Spleen (tissue), 11 donors: Measurements from ENCODE around the gene GLIPR1. TPM values are rescaled to one million over a fixed set of nuclear protein-coding genes. Genes with fewer than 3 reads are reported as not detected.

Experiments used
- DNase-seq: peaks from one replicate; pipeline ENCODE4 v3.0.0-alpha.2; 2020
- H3K27ac ChIP-seq, 8 donors: fragments of 200-600 bp; sonication (generic) in 7 of 8; 1 replicate in 4 of 8; 2 replicates in 4 of 8; pipeline versions ENCODE4 v1.5.0 to v1.8.0; 2016 to 2021; ENCODE audit warnings: inconsistent platforms in 4 of 8, mild to moderate bottlenecking in 4 of 8, moderate library complexity in 1 of 8
- H3K27me3 ChIP-seq, 7 donors: fragments of 200-600 bp; sonication (generic) in 6 of 7; replicated peaks in 1 of 7; 1 replicate in 4 of 7; 2 replicates in 3 of 7; pipeline versions ENCODE4 v1.5.0 to v1.8.0; 2016 to 2021; ENCODE audit warnings: inconsistent platforms in 3 of 7, mild to moderate bottlenecking in 1 of 7
- H3K36me3 ChIP-seq, 6 donors: fragments of 200-600 bp; sonication (generic) in 5 of 6; 1 replicate in 4 of 6; 2 replicates in 2 of 6; pipeline versions ENCODE4 v1.5.0 to v1.8.0; 2016 to 2021; ENCODE audit warnings: inconsistent platforms in 2 of 6
- H3K4me1 ChIP-seq, 6 donors: fragments of 200-600 bp; sonication (generic) in 5 of 6; 1 replicate in 3 of 6; 2 replicates in 3 of 6; pipeline versions ENCODE4 v1.5.0 to v1.8.0; 2016 to 2021; ENCODE audit warnings: inconsistent platforms in 3 of 6
- H3K4me3 ChIP-seq, 8 donors: fragments of 200-600 bp; sonication (generic) in 7 of 8; 1 replicate in 4 of 8; 2 replicates in 4 of 8; pipeline versions ENCODE4 v1.5.0 to v1.8.0; 2016 to 2021; ENCODE audit warnings: inconsistent platforms in 4 of 8, mild to moderate bottlenecking in 4 of 8, moderate library complexity in 2 of 8
- H3K9me3 ChIP-seq, 8 donors: fragments of 200-600 bp; sonication (generic) in 7 of 8; 1 replicate in 4 of 8; 2 replicates in 4 of 8; pipeline versions ENCODE4 v1.5.0 to v1.8.0; 2016 to 2021; ENCODE audit warnings: inconsistent platforms in 4 of 8
- POLR2A ChIP-seq, 3 donors: fragments of 450-650 bp; IDR thresholded peaks; one replicate each; pipeline ENCODE4 v1.5.1; 2017; ENCODE audit warnings: antibody characterized with exemption in 3 of 3, mild to moderate bottlenecking in 1 of 3
- POLR2AphosphoS5 ChIP-seq, 3 donors: sonication (generic); formaldehyde crosslinking; IDR thresholded peaks; one replicate each; pipeline ENCODE4 v1.5.1; 2017; ENCODE audit warnings: antibody characterized with exemption in 3 of 3
- WGBS, 5 donors: extraction: QIAGEN DNeasy Blood & Tissue Kit in 3 of 5; methylation state at CpG; one replicate each; pipeline versions ENCODE4 v1.1.5 to v1.1.7; 2013 to 2018; 5-methylcytosine and 5-hydroxymethylcytosine counted together
- intact Hi-C: fragments of 100-400 bp; cut with DNase I; formaldehyde crosslinking; loops from one replicate; pipeline ENCODE4 v1.15.0; 2023; ENCODE audit warnings: low total_unique reads
- polyA plus RNA-seq, 3 donors: library from polyadenylated mRNA; stranded (reverse); fragments of 200-250 nt; gene quantifications; one replicate each; pipeline ENCODE4 v1.2.1, GENCODE V29; 2013
- total RNA-seq, 7 donors: library from RNA; depleted of rRNA in 3 of 7; stranded (reverse); fragments of >200 nt in 3 of 7; fragmentation: NEBNext Ultra II Directional in 4 of 7; extraction: Animal tissue kit (Norgen Biotek cat#: 25700) in 4 of 7; gene quantifications; one replicate each; pipeline versions ENCODE4 v1.1.0 to v1.2.1, GENCODE V29; 2016 to 2021
- TF ChIP-seq, protein P1 (sequence below), 11 experiments: fragments of 200-600 bp in 7 of 11; fragments of 450-650 bp in 4 of 11; sonication (generic) in 4 of 11; IDR thresholded peaks in 8 of 11; conservative IDR thresholded peaks in 3 of 11; 1 replicate in 7 of 11; 2 replicates in 4 of 11; pipeline versions ENCODE4 v1.4.0 to v1.8.0; 2016 to 2021; ENCODE audit warnings: antibody characterized with exemption in 11 of 11, inconsistent platforms in 4 of 11, mild to moderate bottlenecking in 1 of 11
- donor health status: healthy with polysubstance abuse.
- donor health status: DM: no; HTN: no; CAD: no; lungs with moderate emphysema.
- donor health status: DM: no; HTN: no; CAD: no.
- donor health status: Bipolar disorder and iron deficiency.
- donor health status: healthy.
- donor health status: DM: no; HTN: no; CAD: no.
- donor health status: DM: yes; HTN: yes; CAD: no.

The GLIPR1 gene
- total and polyA plus RNA-seq, 10 donors = 11.7 to 72.6 (median 54.7) TPM

- WGBS, 5 donors = 60 to 69% (median 62%) methylated on average over 2 of the region's 2 CpGs
- intact Hi-C loops = loop anchor here (10.0 kb wide), 1 partner anchor 816 kb away; the partner anchor contains the start of gene BBS10
Observed at GRCh38 chr12:75528692-75529091, 48.1 kb downstream of the GLIPR1 start.

DNA sequence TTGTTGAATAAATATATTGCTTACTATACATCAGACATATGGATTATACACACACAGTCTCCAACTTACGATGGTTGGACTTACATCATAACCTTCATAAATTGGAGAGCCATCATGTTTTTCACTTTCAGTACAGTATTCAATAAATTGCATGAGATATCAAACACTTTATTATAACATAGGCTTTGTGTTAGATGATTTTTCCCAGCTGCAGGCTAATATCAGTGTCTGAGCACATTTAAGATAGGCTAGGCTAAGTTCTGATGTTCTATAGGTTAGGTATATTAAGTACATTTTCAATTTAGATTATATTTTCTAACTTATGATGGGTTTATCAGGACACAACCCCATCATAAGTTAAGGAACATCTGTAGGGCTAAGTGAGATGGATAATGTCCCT, 48.8 kb downstream of the GLIPR1 start:
- no peak for DNase-seq
- Histone ChIP-seq H3K36me3 (no peaks in the 10 kb centered on the region), H3K27ac (no peak overlapping the region), H3K4me1 (peaks cover 0 to 9% (median 7%) of the 10 kb centered on the region in 6 donors), H3K4me3 (no peak overlapping the region), H3K27me3 (no peaks in the 10 kb centered on the region), H3K9me3 (no peaks in the 10 kb centered on the region)
- no peak for TF ChIP-seq POLR2AphosphoS5 (IDR thresholded peaks at IDR 0.05)
- TF ChIP-seq, protein P1, sequence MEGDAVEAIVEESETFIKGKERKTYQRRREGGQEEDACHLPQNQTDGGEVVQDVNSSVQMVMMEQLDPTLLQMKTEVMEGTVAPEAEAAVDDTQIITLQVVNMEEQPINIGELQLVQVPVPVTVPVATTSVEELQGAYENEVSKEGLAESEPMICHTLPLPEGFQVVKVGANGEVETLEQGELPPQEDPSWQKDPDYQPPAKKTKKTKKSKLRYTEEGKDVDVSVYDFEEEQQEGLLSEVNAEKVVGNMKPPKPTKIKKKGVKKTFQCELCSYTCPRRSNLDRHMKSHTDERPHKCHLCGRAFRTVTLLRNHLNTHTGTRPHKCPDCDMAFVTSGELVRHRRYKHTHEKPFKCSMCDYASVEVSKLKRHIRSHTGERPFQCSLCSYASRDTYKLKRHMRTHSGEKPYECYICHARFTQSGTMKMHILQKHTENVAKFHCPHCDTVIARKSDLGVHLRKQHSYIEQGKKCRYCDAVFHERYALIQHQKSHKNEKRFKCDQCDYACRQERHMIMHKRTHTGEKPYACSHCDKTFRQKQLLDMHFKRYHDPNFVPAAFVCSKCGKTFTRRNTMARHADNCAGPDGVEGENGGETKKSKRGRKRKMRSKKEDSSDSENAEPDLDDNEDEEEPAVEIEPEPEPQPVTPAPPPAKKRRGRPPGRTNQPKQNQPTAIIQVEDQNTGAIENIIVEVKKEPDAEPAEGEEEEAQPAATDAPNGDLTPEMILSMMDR (IDR thresholded peaks at IDR 0.05 in 8 of 11, conservative IDR thresholded peaks at IDR 0.05 in 3 of 11) = no peak
- intact Hi-C loops = loop anchor here (10.0 kb wide), 1 partner anchor 815 kb away; the partner anchor contains the start of gene BBS10
- WGBS, 5 donors = 84 to 94% (median 92%) methylated on average over 1 of the region's 1 CpG

More at GRCh38 chr12:75528692-75529091, 48.1 kb downstream of the GLIPR1 start:
- TF ChIP-seq POLR2A (IDR thresholded peaks at IDR 0.05) = no peak
- no peak for DNase-seq
- H3K36me3 ChIP-seq = no peaks in the 10 kb centered on the region
- H3K9me3 ChIP-seq = no peaks in the 10 kb centered on the region
- H3K27me3 ChIP-seq = no peaks in the 10 kb centered on the region
- H3K4me3 ChIP-seq = no peak overlapping the region
- H3K27ac ChIP-seq = no peak overlapping the region
- H3K4me1 ChIP-seq = peaks cover 0 to 9% (median 7%) of the 10 kb centered on the region in 6 donors

DNA sequence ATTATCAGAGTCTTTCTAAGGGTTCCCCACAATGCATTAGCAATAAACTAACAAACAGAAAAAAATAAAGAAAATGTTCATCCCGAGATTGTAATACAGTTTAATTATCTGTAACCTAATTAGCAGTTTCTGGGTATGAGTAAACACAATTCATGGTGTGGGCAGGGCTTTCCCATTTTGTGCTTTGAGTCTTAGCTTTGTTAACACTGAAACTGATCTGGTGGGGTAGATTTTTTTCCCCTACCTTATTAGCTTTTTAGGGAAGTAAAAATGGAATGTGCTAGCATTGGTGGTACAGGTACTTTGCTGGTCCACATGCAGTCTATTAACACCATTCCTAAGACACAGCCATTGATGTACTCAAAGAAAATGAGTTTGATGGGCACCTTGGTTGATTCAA, 49.3 kb downstream of the GLIPR1 start:
- Histone ChIP-seq H3K4me1 (peaks cover 0 to 9% (median 7%) of the 10 kb centered on the region in 6 donors), H3K36me3 (no peaks in the 10 kb centered on the region), H3K4me3 (no peak overlapping the region), H3K27ac (no peak overlapping the region), H3K9me3 (no peaks in the 10 kb centered on the region), H3K27me3 (no peaks in the 10 kb centered on the region)
- DNase-seq = no peak
- TF ChIP-seq, protein P1 (IDR thresholded peaks at IDR 0.05 in 8 of 11, conservative IDR thresholded peaks at IDR 0.05 in 3 of 11) = no peak
- no peak for TF ChIP-seq POLR2AphosphoS5 (IDR thresholded peaks at IDR 0.05)
- no peak for TF ChIP-seq POLR2A (IDR thresholded peaks at IDR 0.05)
- intact Hi-C loops = loop anchor here (10.0 kb wide), 1 partner anchor 815 kb away; the partner anchor contains the start of gene BBS10
- 57 to 80% (median 69%) methylated on average over 1 of the region's 1 CpG for WGBS, 5 donors

DNA sequence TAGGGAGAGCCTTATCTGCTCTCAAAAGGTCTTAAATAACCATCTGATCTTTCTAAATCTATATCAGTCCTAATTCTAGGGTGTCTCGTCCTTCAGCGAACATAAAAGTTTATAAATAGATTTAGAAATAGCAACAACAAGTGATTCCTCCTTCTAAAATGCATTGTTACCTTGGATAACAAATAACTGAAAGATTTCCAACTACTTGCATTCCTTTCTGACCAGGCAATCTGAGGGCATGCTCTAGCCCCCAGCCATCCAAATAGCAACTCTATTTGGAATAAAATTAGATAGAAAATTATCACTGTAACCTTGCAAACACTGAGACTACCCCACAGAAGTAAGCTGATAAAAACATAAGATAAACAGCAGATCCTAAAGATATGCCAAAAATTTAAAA, 52.7 kb downstream of the GLIPR1 start:
- DNase-seq = no peak
- intact Hi-C loops = no loop called here
- TF ChIP-seq POLR2AphosphoS5 (IDR thresholded peaks at IDR 0.05) (no peak), POLR2A (IDR thresholded peaks at IDR 0.05) (no peak)
- TF ChIP-seq, protein P1 (IDR thresholded peaks at IDR 0.05 in 8 of 11, conservative IDR thresholded peaks at IDR 0.05 in 3 of 11) = no peak

DNA sequence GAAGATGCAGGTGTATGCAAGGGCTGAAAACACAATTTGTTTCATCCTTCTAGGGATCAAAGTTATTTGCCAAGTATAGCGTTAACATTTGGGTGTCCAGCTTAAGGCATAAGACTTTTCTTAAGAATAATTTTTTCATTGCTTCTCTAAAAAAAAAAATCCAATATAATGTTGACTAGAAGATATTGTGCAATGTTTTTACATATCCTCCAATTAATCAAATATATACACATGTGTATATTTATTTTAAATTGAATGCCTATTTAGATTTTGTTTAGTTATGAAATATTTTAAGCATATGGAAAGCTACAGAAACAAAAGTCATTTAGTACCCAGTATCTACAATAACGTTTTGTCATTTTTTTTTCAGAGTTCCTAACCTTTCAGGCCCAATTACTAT, 59.3 kb downstream of the GLIPR1 start:
- H3K4me1 ChIP-seq = no peaks in the 10 kb centered on the region
- DNase-seq = no peak
- H3K27ac ChIP-seq = no peak overlapping the region
- H3K27me3 ChIP-seq = no peaks in the 10 kb centered on the region
- no peaks in the 10 kb centered on the region for H3K9me3 ChIP-seq
- H3K36me3 ChIP-seq = no peaks in the 10 kb centered on the region
- TF ChIP-seq POLR2A (IDR thresholded peaks at IDR 0.05) = no peak
- TF ChIP-seq, protein P1 (IDR thresholded peaks at IDR 0.05 in 8 of 11, conservative IDR thresholded peaks at IDR 0.05 in 3 of 11) = no peak
- TF ChIP-seq POLR2AphosphoS5 (IDR thresholded peaks at IDR 0.05) = no peak
- intact Hi-C loops = no loop called here
- WGBS, 5 donors = 73 to 89% (median 77%) methylated on average over 2 of the region's 2 CpGs
- H3K4me3 ChIP-seq = no peak overlapping the region

More for the DNA sequence above, 52.7 kb downstream of the GLIPR1 start:
- no peaks in the 10 kb centered on the region for H3K4me1 ChIP-seq
- H3K4me3 ChIP-seq = no peak overlapping the region
- H3K27ac ChIP-seq = no peak overlapping the region
- no peaks in the 10 kb centered on the region for H3K27me3 ChIP-seq
- H3K36me3 ChIP-seq = no peaks in the 10 kb centered on the region
- WGBS, 5 donors = 87 to 97% (median 95%) methylated on average over 2 of the region's 2 CpGs
- H3K9me3 ChIP-seq = no peaks in the 10 kb centered on the region
